Measurements from ENCODE around the gene HOXA9.

The HOXA9 gene

DNA sequence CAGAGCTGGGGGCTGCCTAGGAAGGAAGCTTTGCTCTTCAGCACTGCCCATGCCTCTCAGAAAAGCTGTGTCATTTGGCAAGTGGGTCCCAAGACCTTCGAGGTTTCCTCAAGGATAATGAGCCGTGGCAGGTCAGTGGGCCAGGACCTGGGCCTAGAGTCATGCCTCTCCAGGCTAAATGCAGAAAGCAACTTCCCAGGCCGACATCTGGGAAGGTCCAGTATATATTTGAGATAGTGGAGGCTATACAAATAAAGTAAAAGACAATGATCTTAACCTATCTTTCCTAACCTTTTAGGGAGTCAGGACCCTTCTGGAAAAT lies 11.1 kb upstream of the HOXA9 start:
- DNase-seq (ENCODE audit: low spot score), result no peak

DNA sequence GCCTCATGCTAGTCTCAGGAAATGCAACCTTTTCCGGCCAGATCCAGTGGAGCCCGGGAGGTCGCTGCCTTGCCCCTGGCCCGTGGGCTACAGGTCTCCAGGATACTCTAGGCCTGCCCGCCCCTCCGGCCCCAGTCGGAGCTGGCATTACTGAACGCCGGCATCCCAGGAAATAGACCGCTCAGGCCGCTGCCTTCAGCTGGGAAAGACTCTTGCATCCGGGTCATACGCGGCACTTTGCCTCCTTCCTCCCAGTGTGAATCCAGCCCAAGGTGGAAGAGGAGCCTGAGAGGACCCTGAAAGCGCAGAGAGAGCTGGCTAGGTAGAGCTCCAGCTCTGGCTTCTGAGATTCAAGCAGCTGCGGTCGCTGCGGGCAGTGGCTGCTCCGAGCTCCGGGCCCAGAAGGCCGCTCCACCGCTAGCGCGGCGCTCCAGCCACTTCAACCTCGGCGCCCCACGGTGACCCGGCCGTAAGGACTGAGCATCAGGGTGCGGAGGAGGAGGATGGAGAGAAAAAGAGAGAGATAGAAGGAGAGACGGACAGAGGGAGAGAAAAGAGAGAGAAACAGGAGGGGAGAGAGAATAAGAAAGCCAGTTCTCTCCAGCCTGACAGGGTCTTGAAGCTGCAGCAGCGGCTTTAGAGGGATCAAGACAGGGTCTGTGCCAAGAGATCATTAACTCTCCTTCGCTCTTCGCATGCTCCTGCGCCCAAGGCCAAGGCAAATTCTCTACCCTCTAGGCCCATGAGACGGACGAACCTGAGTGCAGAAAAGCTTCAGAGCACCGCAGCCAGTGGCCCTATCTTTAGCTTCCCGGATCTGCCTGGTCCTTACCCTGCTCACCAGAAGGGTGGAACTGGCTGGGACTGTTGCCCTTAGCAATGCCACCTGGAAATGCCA lies 10.5 kb upstream of the HOXA9 start:
- DNase-seq (ENCODE audit: low spot score), result no peak

DNA sequence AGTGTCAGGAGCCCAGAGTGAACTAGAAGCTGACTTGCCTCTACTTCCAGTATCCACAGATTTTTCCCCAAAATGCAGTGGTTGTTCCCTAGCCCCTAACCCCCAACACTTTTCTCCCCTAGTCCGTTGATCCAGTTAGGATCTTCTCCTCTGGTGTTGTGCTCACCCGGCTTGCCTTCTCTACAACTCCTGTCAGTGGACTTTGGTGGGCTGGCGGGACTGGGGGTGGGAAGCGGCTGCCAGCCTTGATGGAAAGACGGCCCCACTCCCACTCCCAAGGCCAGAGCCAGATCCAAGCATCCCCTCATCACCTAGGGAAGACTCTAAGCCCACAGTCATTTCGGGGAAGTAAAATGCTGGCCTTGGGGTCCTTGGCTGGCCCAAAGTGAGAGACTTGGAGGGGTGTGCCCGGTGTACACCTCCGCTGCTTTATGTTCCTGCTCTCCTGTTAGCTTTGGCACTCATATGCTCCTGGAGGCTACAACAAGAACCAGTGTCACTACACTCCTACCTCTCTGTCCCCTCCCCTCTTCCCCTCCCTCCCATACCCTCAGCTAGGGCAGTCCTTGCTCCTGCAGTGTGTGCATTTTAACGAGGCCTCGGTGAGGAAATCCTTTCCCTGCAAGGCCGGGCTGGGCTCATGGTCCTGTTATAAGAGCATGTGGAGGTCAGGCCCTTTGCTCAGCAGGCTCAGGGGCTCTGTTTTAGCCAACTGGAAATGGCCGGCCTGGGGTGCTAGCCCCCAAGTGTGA lies 9.7 kb upstream of the HOXA9 start:
- DNase-seq (ENCODE audit: low spot score), result no peak

DNA sequence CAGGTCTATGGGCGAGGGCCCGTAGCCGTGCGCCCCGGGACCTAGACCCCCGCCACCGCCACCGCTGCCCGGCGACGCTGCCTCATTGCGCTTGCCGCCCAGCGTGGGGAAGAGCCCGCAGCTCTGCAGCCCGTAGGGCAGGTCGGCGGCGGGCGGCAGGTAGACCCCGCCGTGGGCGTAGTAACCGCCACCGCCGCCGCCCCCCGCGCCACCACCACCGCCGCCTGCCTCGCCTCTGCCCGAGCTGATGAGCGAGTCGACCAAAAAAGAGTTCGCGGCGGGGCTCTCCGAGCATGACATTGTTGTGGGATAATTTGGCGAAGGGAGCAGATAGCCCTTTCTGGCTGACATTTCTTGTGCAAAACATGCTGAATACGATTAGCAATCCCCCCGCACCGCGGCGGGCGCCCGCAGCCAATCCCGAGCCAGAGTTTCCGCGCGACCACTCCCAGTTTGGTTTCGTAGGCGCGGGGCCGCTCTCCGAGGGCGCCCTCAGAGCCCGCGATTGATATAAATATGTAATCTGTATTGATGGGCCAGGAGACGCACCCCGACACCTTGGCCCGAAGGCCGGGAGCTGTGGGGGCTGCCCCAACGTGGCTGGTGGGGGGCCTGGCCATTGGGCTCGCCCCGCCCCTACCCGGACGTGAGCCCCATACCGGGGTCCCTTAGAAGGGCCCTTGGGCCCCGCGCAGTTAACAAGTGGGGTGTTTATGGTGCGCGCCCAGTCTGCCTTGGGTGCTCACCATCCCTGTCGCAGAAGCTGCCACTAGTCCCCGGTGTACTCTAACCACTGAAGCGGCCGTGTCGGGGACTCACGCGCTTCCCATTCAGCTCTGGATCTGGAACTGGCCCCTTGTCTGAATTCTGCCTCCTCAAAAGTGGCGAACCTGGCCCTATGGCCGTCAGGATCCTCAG lies 8.9 kb upstream of the HOXA9 start, which contains the start of gene HOXA10:
TSS of gene HOXA10 (minus strand) at position 365 of the 918 bp plus-strand sequence. CDS start at position 351, 14 bp downstream.
- no peak for DNase-seq (ENCODE audit: low spot score)

DNA sequence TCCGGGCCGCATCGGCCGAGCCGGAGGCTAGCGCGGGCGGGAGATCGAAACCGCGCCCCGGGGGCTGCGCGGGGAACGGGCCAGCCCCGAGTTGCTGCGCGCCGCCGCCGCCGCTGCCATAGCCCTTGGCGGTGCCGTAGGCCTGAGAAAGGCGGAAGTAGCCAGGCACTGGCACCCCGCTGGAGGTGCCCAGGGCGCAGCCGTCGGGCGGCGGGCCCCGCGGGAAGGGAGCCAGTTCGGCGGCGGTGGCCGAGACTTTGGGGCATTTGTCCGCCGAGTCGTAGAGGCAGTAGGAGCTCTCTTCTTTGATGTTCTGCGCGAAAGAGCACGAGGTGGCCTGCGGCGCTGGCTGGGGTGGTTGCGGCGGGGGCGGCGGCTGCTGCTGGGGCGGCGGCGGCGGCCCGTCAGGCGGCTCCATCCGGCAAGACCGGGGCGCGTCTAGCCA lies 8.2 kb upstream of the HOXA9 start:
- DNase-seq (ENCODE audit: low spot score), result no peak

DNA sequence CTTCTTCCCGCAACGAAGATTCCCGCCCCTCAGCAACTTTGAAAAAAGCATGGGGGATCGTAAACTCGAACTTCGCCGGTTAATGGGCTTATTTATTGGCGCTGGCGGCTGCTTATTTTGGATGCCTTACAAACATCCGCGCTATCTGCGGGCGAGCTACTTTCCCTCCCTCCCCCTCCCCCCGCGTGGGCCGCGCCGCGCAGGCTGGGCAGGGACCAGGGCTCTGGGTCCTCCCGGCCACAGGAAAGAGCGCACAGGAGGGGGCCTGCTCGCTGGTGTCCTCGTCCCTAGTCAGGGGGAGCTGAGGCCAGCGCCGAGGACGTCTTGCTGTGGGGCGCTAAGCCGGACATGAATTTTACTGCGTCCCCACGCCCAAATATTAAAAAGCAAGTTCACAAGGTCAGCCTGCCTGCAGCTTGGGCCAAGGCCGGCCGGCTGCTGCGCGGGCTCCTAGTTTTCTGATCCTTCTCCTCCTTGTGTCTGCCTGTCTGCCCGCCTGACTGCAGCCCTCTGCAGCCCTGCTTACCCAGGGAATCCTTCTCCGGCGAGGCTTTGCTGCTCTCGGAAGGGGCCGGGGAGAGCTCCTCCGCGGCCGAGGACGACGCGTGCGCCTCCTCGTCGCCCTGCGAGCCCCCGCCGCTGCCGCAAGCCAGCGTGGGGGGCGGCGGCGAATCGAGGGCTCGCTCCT lies 7.6 kb upstream of the HOXA9 start:
- no peak for DNase-seq (ENCODE audit: low spot score)

DNA sequence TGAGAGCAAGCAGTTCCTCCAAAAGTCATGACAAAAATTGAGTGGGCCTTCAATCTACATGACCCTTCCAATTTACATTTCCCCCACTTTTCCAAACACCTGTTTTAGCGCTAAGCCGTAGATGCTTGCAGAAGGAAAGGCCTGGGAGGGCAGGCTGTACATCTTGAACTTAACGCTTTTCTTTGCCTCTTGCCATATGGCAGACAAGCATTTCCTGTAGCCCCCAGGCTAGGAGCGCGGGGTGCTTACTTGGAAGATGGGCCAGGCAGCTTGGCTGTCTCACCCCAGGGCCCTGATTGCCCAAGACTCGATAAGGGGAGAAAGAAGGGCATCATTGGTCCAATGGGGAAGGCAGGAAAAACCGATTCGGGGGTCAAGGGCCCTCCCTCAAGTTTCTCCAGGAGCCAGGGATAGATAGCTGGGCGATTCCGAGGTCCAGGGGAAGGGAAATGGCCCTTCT lies 7.0 kb upstream of the HOXA9 start:
- no peak for DNase-seq (ENCODE audit: low spot score)

DNA sequence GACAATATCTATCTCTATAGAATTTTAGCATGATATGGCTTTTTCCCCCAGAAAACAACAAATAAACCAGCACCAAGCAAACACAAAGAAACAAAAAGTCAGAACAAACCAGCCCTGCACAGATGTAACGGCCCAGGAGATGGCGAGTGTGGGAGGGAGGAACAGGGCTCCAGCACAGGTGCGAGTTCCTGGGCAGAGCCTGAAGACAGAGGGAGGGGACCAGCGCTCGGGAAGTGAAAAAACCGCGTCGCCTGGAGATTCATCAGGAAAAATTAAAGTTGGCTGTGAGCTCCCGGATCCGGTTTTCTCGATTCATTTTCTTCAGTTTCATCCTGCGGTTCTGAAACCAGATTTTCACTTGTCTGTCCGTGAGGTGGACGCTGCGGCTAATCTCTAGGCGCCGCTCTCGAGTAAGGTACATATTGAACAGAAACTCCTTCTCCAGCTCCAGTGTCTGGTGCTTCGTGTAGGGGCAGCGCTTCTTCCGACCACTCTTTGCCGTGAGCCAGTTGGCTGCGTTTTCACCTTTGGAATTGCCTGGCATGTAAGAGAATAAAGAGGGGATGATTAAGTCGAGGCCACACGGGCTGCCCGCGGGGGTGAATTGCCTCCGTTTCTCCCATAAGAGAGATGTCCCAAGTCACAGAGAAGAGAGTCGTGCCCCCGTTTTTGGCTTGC lies 6.4 kb upstream of the HOXA9 start:
- DNase-seq (ENCODE audit: low spot score), result no peak

DNA sequence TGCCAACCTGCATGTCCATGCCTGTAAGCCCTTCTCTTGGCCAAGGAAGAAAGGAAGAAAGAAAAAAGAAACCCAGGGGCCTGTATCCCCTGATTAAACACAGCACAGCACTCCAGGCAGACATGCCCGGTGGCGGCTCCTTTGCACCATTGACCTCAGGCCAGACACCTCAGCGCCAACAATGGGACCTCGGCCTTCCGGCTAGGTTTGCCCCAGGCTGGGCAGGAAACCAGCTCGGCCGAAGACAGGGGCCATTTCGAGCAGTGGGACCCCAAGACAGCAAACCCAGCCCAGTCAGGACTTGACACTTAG lies 5.9 kb upstream of the HOXA9 start:
- no peak for DNase-seq (ENCODE audit: low spot score)

DNA sequence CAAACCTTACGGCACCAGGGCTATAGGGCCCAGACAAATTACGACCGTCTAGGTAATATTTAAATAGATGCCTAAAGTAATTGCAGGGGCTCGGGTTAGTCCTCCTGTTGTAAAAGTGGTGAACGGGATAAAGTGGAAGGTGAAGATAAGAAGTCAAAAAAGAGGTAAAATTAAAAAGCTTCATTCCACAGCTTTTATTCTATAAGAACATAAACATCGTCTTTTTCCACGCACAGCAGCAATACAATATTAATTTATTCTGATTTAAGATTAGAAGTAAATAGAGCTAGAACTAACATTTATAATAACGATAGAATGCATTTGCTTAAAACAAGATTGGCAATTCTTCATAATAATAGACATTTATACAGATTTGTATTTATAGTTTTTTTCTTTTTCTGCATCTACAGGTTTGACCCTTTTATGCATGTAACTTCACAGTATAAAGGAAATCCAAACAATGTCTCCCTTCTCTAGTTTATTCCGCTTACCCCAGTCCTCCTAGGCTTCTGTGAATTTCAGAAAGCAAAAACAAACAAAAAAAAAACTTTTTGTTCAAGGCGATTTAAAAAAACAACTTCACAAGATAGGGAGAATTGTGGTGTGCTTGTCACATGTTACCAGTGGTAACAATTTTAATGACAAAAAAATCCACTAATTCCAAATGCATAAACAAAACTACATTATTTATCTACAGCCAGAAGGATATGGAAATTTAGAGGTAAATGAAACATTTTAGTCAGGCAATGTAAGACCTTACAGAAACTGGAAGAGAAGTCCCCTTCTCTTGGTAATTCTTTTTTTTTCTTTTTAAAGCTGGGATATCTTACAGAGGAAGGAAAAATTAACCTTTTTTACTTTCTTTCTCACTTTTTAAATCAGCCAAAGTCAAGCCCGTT lies 5.3 kb upstream of the HOXA9 start:
- DNase-seq (ENCODE audit: low spot score), result no peak

DNA sequence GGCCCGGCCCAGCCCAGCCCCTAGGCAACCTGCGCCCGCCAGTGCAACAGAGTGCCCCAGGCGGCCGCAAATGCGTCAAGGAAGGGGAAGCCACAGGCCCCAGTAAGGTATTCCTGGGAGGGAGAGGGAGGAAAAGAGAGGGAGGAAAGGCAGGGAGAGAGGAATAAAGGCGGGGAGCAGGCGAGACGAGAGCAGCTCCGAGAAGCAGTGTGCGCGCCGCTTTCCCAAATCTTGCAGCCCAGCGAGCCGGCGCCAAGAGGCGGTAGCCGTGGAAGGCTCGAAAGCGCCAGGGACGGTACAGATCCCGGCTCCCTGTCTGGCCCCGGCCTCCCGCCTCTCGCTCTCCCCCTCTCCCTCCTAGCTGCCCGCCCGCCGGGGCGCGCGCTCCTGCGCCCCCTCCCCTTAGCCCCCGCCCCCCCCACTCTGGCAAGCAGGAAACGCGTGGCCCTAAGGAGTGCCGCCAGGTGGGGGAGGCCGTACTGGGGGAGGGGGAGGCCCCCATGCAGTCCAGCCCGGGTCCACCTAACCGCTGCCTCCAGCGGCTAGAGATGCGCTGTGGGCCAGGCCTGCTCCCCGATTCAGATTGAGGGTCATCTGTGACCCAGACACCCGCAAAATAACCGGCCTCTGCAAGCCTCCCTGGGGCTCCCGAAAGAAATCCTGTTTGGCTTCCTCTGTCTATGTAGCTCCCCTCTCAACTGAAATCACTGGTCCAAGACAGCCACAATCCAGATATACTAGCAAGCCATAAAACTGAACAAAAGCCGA lies 4.5 kb upstream of the HOXA9 start:
- DNase-seq (ENCODE audit: low spot score), result no peak

DNA sequence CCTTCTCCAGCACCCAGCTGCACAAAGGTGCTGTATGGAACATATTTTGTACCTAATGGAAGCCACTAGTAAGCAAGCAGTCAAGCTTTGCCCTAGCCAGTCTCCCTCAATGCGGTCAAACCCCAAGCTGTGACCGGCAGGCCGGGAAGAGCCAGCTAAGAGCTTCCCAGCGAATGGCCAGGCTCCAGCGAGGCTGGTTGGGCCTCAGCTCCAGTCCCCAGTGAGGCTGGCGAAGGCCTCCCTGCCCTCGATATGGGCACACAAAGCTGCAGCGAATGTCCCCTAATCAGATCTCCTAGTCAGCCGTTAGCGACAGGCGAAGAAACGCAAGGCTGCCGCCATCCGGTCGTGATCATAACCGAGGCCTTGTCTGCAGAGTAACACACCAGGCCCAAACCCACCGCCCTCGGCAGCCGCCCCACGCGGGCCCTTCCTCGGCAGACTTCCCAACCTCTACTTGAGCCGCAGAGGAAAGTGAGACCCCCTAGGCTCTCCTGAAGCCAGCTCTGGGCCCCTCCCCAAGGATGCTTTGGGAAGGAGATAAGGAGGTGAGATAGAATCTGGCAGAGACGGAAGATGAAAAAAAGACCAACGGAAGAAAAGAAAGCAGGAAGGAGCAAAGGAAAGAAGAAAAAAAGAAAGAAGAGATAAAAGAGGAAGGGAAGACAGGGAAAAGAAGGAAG lies 3.1 kb upstream of the HOXA9 start:
- no peak for DNase-seq (ENCODE audit: low spot score)

DNA sequence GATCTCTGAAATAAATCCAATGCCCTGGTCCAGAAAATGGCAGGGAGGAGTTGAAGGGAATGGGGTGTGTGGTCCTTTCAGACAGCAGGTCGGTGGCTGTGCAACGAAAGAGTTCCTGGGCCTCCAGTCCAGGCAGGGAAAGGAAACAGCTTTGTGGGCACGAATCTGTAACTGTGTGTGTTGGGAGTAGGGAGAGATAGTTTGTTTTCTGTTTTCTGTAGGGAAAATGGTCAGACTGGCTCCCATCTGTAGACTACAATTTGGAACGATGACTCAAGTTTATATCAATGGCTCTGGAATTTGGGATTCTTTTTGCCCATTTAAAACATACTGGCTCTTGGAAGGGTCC lies 2.6 kb upstream of the HOXA9 start:
- no peak for DNase-seq (ENCODE audit: low spot score)

DNA sequence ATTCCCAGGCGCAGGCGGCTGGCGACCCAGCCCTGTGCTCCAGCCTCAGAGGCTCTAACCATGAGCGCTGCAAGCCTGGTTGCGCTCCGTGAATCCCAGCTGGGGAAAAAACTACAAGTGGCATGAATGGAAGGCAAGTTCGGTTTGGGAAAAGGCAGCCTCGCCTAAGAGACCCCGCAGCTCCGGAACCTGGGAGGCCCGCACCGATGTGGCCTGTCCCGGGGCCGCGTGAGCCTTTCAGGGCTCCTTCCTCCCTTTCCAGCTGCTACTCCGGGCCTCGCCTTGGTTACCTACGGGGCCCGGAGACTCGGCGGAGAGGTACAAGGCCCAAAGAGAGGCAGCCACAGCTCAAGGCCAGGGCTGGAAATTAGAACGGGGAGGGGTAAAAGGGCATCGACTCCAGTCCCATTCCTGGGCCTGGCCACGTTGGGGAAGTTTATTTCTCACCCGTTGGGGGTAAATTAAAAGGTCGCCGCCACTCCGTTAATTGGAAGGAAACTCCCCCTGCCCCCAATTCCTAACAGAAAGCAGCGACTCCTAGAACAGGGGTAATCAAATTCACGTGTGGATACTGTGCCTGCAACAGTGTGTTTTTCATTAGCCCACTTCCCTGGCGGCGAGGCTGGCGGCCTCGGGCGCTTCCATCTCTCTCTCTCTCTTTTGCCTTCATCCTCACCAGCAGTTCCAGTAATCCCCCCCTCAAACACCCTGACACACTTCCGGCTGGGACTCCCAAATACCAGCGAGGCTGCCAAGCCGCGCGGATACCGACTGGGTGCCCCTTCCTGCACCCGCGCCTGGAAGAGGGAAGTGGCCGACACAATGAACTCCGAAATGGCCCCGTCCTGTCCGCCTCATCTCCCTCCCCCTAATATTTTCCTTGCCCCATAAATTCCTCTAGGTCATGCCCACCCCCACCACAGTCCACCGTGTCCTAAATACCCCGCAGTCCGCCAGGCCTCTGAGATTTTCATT lies 1.5 kb upstream of the HOXA9 start:
- no peak for DNase-seq (ENCODE audit: low spot score)

DNA sequence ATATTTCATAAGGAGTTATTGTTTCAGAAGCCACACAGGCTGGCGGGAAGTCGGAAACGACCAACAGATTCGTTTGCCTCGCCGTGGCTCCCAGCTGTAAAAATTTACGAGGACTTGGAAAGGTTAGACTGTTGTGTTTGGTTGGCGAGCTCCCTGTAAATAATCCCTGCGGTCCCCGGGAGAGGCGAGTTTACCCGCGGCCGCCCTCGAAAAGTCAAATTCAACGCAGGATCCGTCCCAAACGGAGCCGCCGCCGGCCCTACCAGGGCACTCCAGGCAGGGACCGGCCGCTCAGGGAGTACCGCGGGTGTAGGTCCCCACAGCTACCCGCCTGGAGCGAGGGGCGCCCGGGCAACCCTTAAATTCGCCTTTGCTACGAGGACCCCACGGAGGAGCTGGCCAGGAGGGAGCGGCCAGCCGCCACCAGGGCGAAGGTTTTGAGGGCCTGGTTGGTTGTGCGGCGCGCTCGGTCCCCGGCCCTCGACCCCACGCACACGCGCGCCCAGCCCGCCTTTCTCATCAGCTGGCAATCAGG lies 726 bp upstream of the HOXA9 start:
- no peak for DNase-seq (ENCODE audit: low spot score)

DNA sequence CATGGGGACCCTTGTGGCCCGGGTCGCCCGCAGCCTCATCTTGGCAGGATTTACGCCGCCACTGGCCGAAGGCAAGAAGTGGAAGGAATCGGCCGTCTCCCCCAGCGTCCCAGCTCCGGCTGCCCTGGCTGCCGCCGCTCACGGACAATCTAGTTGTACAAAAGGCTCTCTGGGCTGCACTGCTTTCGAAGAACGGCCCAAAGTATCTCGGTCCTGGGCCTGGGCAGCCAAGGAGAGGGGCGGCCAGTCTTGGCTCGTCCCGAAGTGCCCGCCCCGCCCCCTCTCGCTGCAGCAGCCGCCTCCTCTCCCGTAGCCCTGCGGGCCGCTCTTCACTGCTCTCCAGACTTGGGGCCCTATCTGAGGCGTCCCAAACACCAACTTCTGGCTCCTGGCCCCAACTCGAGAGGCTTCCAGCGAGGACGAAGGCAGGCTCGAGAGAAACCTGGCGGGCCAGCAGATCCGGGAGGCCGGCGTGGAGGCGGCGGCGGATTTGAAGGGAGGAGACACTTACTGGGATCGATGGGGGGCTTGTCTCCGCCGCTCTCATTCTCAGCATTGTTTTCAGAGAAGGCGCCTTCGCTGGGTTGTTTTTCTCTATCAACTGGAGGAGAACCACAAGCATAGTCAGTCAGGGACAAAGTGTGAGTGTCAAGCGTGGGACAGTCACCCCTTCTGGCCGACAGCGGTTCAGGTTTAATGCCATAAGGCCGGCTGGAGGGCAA lies 809 bp downstream of the HOXA9 start:
- no peak for DNase-seq (ENCODE audit: low spot score)

DNA sequence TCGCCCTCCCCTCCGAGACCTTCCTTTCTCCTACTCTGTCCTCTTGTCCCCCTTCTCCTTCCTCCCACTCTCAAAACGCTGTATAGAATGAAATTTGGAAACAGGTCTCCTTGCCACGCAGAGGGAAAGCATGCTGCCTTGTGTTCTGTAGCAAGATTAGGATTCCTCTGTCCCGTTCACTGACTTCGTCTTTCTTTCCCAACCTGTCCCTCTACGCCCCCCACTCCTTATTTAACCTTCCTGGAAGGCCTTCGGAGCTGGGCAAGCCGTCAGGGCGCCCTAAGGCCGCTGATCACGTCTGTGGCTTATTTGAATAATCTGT lies 1.3 kb downstream of the HOXA9 start:
- no peak for DNase-seq (ENCODE audit: low spot score)
